Measurements from ENCODE around the gene REC8. TPM values are rescaled to one million over a fixed set of nuclear protein-coding genes. Genes with fewer than 3 reads are reported as not detected.

REC8 gene
- total and polyA plus RNA-seq, 4 donors = 2.3 to 4.7 (median 3.8) TPM

GRCh38 chr14:24150061-24150460 is 21.8 kb upstream of the REC8 start:
- Histone ChIP-seq H3K9ac (ENCODE audit: low read depth in 1 of 2, low read length in 2 of 2) (no peak overlapping the region), H3K36me3 (ENCODE audit: control insufficient read depth in 4 of 4, insufficient read depth in 3 of 4, low read depth in 1 of 4, low read length in 3 of 4) (peaks cover 3 to 40% (median 35%) of the 10 kb centered on the region in 4 donors), H3K27me3 (ENCODE audit: control insufficient read depth in 4 of 4, insufficient read depth in 4 of 4, low read length in 3 of 4) (no peaks in the 10 kb centered on the region), H3K27ac (ENCODE audit: low read depth in 1 of 2, low read length in 2 of 2) (no peak overlapping the region), H3K9me3 (ENCODE audit: control insufficient read depth in 4 of 4, low read length in 3 of 4) (no peaks in the 10 kb centered on the region), H3K4me3 (ENCODE audit: low read depth in 1 of 3, low read length in 3 of 3) (no peak overlapping the region), H3K4me1 (ENCODE audit: control insufficient read depth in 4 of 4, insufficient read depth in 4 of 4, low read length in 3 of 4) (peaks cover 3 to 28% (median 21%) of the 10 kb centered on the region in 4 donors)
- no peak for DNase-seq (ENCODE audit: low spot score)
- no peak for TF ChIP-seq TAF1 (conservative IDR thresholded peaks at IDR 0.05)
- TF ChIP-seq CTCF (IDR thresholded peaks at IDR 0.05; ENCODE audit: low read depth, low read length, missing input control) = no peak
- no peak for TF ChIP-seq JUND (IDR thresholded peaks at IDR 0.05)
- no peak for TF ChIP-seq REST (IDR thresholded peaks at IDR 0.05)
- no peak for TF ChIP-seq RAD21 (IDR thresholded peaks at IDR 0.05)
- TF ChIP-seq ZBTB33 (IDR thresholded peaks at IDR 0.05) = no peak
- TF ChIP-seq RXRA (IDR thresholded peaks at IDR 0.05) = no peak
- no peak for TF ChIP-seq MAX (IDR thresholded peaks at IDR 0.05)
- TF ChIP-seq FOXA2 (IDR thresholded peaks at IDR 0.05) = no peak
- TF ChIP-seq NR2F2 (IDR thresholded peaks at IDR 0.05) = no peak
- TF ChIP-seq SP1 (IDR thresholded peaks at IDR 0.05) = no peak
- no peak for TF ChIP-seq HNF4A (conservative IDR thresholded peaks at IDR 0.05)
- TF ChIP-seq ATF3 (IDR thresholded peaks at IDR 0.05) = no peak
- TF ChIP-seq YY1 (IDR thresholded peaks at IDR 0.05) = no peak
- TF ChIP-seq FOXA1 (IDR thresholded peaks at IDR 0.05) = no peak
- TF ChIP-seq HNF4G (IDR thresholded peaks at IDR 0.05) = no peak
- TF ChIP-seq EGR1 (IDR thresholded peaks at IDR 0.05; ENCODE audit: low read depth in 2 of 2) = no peak
- TF ChIP-seq GABPA (IDR thresholded peaks at IDR 0.05 in 1 of 2, conservative IDR thresholded peaks at IDR 0.05 in 1 of 2) = no peak
- 96% methylated on average over 9 of the region's 9 CpGs for WGBS
